Inflammatory macrophage treated with lipopolysaccharide for 1 hour (primary cell): ENCODE results near the gene PARP11.

Experiments used
- DNase-seq, 2 donors: peaks; one replicate each; pipeline ENCODE4 v3.0.0-alpha.2; 2020 to 2022

PARP11 gene

DNA sequence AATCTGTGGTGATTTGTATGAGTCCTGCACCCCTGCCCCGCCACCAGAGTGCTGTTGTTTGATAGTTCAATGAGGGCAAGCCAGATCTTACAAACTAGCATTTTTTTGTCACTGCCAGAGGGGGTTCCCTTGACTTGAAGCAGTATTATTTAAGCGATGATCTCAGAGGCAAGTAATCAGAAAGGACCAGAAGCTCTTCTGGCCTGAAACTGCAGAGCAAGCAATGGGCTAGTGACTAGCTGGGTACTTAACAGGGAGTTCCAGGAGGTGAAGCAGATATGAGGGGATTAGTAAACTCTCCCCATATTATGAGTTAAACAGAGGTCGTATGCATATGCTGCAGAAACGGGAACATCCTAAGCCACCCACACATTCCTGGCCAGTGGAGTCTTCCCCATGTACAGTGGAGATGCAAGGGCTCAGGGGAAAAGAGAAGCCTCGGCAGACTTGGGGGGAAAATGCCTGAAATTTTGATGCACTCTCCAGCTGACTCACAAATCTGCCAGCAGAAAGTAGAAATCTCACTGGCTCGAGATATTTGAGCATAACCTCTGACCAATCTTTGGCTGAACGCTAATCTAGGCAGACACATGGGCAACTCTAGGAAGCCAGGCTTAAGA, 112.0 kb downstream of the PARP11 start:
- DNase-seq = peak; percentile 32 to 77

- DNase-seq = no peak
These were observed 113.3 kb downstream of the PARP11 start for GRCh38 chr12:3759878-3760277.
